HepG2 (cell line): ENCODE data around the gene LRP2. TPM values are rescaled to one million over a fixed set of nuclear protein-coding genes. Genes with fewer than 3 reads are reported as not detected.
A peak's percentile ranks its signal among the peaks of the same experiment; 100 is the strongest.

Experiments
- ADNP ChIP-seq: sonication (generic); formaldehyde crosslinking; IDR thresholded peaks from 2 replicates; pipeline ENCODE4 v1.4.0; 2020; ENCODE audit warnings: missing genetic modification reagents
- AKAP8 ChIP-seq: sonication (generic); formaldehyde crosslinking; IDR thresholded peaks from 2 replicates; pipeline ENCODE4 v1.5.1; 2020; ENCODE audit warnings: mild to moderate bottlenecking, missing genetic modification reagents
- ETV6 ChIP-seq: sonication (generic); formaldehyde crosslinking; conservative IDR thresholded peaks from 2 replicates; pipeline ENCODE4 v1.4.0; 2020; ENCODE audit warnings: missing genetic modification reagents
- HNRNPK ChIP-seq: fragments of 200-400 bp; formaldehyde crosslinking; IDR thresholded peaks from 2 replicates; pipeline ENCODE4 v1.6.1; 2018; ENCODE audit warnings: low read length, low read depth, moderate library complexity, mild to moderate bottlenecking; ENCODE audit not compliant: poor library complexity, severe bottlenecking
- IRF1 ChIP-seq: sonication (generic); formaldehyde crosslinking; IDR thresholded peaks from 2 replicates; pipeline ENCODE4 v1.4.0; 2020; ENCODE audit warnings: low read depth, mild to moderate bottlenecking, missing genetic modification reagents
- KDM2A ChIP-seq: sonication (generic); formaldehyde crosslinking; IDR thresholded peaks from 2 replicates; pipeline ENCODE4 v1.4.0; 2020; ENCODE audit warnings: low read depth, missing genetic modification reagents, borderline replicate concordance
- KDM5B ChIP-seq: sonication (generic); formaldehyde crosslinking; IDR thresholded peaks from 2 replicates; pipeline ENCODE4 v1.4.0; 2020; ENCODE audit warnings: missing genetic modification reagents, mild to moderate bottlenecking, borderline replicate concordance
- NFIB ChIP-seq: sonication (generic); formaldehyde crosslinking; IDR thresholded peaks from 2 replicates; pipeline ENCODE4 v1.9.0; 2021; ENCODE audit warnings: missing genetic modification reagents, mild to moderate bottlenecking, borderline replicate concordance
- NFKBIZ ChIP-seq: IDR thresholded peaks from 2 replicates; pipeline ENCODE4 v1.6.1; 2018; ENCODE audit warnings: missing genetic modification reagents, missing compliant biosample characterization
- PAXIP1 ChIP-seq: sonication (generic); formaldehyde crosslinking; conservative IDR thresholded peaks from 2 replicates; pipeline ENCODE4 v1.4.0; 2020; ENCODE audit warnings: mild to moderate bottlenecking, missing genetic modification reagents, moderate library complexity
- TFDP2 ChIP-seq: sonication (generic); formaldehyde crosslinking; IDR thresholded peaks from 2 replicates; pipeline ENCODE4 v1.4.0; 2020; ENCODE audit warnings: missing genetic modification reagents
- UBTF ChIP-seq: sonication (generic); formaldehyde crosslinking; IDR thresholded peaks from 2 replicates; pipeline ENCODE4 v1.4.0; 2020; ENCODE audit warnings: mild to moderate bottlenecking, missing genetic modification reagents
- ZBTB38 ChIP-seq: sonication (generic); formaldehyde crosslinking; IDR thresholded peaks from 2 replicates; pipeline ENCODE4 v1.5.1; 2020; ENCODE audit warnings: mild to moderate bottlenecking, missing genetic modification reagents
- ZNF468 ChIP-seq: sonication (generic); formaldehyde crosslinking; IDR thresholded peaks from 2 replicates; pipeline ENCODE4 v1.8.0; 2022; ENCODE audit warnings: mild to moderate bottlenecking, moderate library complexity, missing genetic modification reagents
- ZNF563 ChIP-seq: sonication (generic); formaldehyde crosslinking; IDR thresholded peaks from 2 replicates; pipeline ENCODE4 v1.8.0; 2022; ENCODE audit warnings: mild to moderate bottlenecking, moderate library complexity, missing genetic modification reagents
- ZNF619 ChIP-seq: sonication (generic); formaldehyde crosslinking; IDR thresholded peaks from 2 replicates; pipeline ENCODE4 v1.4.0; 2020; ENCODE audit warnings: mild to moderate bottlenecking, missing genetic modification reagents
- ZNF660 ChIP-seq: sonication (generic); formaldehyde crosslinking; IDR thresholded peaks from 2 replicates; pipeline ENCODE4 v1.5.1; 2020; ENCODE audit warnings: mild to moderate bottlenecking, low read depth, missing genetic modification reagents, borderline replicate concordance
- ZNF740 ChIP-seq: sonication (generic); formaldehyde crosslinking; IDR thresholded peaks from 2 replicates; pipeline ENCODE4 v1.4.0; 2020; ENCODE audit warnings: missing genetic modification reagents
- ZNF773 ChIP-seq: sonication (generic); formaldehyde crosslinking; IDR thresholded peaks from 2 replicates; pipeline ENCODE4 v1.4.0; 2020; ENCODE audit warnings: missing genetic modification reagents, borderline replicate concordance
- ZNF777 ChIP-seq: sonication (generic); formaldehyde crosslinking; IDR thresholded peaks from 2 replicates; pipeline ENCODE4 v1.4.0; 2020; ENCODE audit warnings: missing genetic modification reagents
- polyA plus RNA-seq, 8 experiments: library from polyadenylated mRNA; depleted of rRNA in 3 of 8; stranded (reverse) in 7 of 8; unstranded in 1 of 8; fragments of >200 nt; fragmentation: Illumina TruSeq in 4 of 8; extraction: Trizol in 4 of 8; gene quantifications; 2 replicates each; pipeline versions ENCODE4 v1.2.1 to v1.2.3, GENCODE V29; 2011 to 2016; ENCODE audit warnings: low read depth in 4 of 8, missing spikeins in 1 of 8, mixed read lengths in 1 of 8; ENCODE audit not compliant: insufficient read depth in 1 of 8
- total RNA-seq, 5 experiments: library from RNA; depleted of rRNA; stranded (reverse); fragments of >200 nt; fragmentation: Illumina TruSeq; extraction: Trizol; gene quantifications; 2 replicates each; pipeline ENCODE4 v1.2.3, GENCODE V29; 2016; ENCODE audit warnings: low read depth in 1 of 5

The LRP2 gene
- total and polyA plus RNA-seq, 2 of the 13 experiments (the other 11 are each of a cell fraction or from before 2014, with no cell fraction given) = 0.03 to 0.15 TPM

- TF ChIP-seq ZNF777 (CRISPR knock-in tag) (peak; percentile 85), KDM5B (CRISPR knock-in tag) (0 out of 2 replicates have a peak, but pooled peaks have one; percentile 30), ADNP (CRISPR knock-in tag) (peak; percentile 52; the same call in 1 of the 2 replicates), ZNF563 (CRISPR knock-in tag) (peak; percentile 16; the same call in 1 of the 2 replicates), NFKBIZ (CRISPR knock-in tag) (no peak), KDM2A (CRISPR knock-in tag) (peak; percentile 60; the same call in 1 of the 2 replicates), IRF1 (CRISPR knock-in tag) (0 out of 2 replicates have a peak, but pooled peaks have one; percentile 40), UBTF (peak; percentile 58; the same call in 1 of the 2 replicates), ZBTB38 (peak; percentile 29; the same call in 1 of the 2 replicates), ZNF468 (CRISPR knock-in tag) (0 out of 2 replicates have a peak, but pooled peaks have one; percentile 29), NFIB (CRISPR knock-in tag) (no peak), ZNF740 (0 out of 2 replicates have a peak, but pooled peaks have one; percentile 22), ETV6 (CRISPR knock-in tag) (no peak), PAXIP1 (CRISPR knock-in tag) (no peak), ZNF619 (no peak; the same call in 1 of the 2 replicates), ZNF773 (CRISPR knock-in tag) (peak; percentile 44; the same call in 1 of the 2 replicates), TFDP2 (no peak), AKAP8 (no peak), ZNF660 (CRISPR knock-in tag) (no peak), HNRNPK (peak; percentile 67)
Observed at GRCh38 chr2:169362118-169362893, at the start of gene LRP2 (continued).
